ENCODE measurements around the gene CACNA1H.

CACNA1H gene

DNA sequence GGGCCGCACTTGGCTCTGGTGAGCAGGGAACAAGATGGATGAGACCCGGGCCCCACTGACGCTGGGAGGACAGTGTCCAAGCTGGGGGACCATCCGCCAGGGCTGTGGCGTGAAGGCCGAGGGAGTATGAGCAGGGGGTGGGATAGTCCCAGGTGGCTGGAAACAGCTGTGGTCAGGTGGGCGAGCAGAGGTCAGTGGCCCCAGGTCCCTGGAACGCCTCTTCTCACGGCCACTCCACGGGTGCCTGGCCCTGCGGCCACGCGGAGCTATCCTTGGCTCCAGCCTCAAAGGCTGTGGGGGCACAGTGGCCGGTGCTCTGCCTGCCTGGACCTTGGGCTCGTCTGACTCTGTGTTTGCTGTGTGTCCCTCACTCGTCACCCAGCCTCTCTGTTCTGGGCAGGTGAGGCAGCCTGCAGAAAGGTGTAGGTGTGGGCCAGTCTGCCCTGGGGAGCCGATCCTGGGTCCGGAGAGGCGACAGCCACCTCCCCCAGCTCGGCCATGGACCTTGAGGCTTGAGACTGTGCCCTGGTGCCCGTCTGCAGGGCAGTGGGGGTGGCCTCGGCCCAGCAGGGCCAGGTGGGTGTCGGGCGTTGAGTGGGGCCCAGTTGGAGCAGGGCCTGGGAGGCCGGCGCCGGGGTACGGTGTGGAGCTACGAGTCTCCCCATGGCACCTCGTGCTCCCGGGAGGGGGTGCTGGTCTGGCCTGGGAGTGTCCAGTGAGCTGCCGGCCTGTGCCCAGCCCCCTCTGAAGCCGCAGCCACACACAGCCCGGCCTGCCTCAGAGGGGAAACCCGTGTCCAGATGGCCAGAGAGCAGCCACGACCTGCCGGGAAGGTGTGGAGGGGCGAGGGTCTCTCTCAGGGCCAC is 10.0 kb downstream of the CACNA1H start:
- DNase-seq: no peak
- Histone ChIP-seq H3K36me3 (no peaks in the 10 kb centered on the region), H3K9me3 (no peaks in the 10 kb centered on the region), H3K4me3 (ENCODE audit: low read depth, low read length) (no peak overlapping the region), H3K27me3 (no peaks in the 10 kb centered on the region), H3K4me1 (peaks cover 3% of the 10 kb centered on the region; the same call in 1 of the 2 replicates)
- TF ChIP-seq, protein P1, sequence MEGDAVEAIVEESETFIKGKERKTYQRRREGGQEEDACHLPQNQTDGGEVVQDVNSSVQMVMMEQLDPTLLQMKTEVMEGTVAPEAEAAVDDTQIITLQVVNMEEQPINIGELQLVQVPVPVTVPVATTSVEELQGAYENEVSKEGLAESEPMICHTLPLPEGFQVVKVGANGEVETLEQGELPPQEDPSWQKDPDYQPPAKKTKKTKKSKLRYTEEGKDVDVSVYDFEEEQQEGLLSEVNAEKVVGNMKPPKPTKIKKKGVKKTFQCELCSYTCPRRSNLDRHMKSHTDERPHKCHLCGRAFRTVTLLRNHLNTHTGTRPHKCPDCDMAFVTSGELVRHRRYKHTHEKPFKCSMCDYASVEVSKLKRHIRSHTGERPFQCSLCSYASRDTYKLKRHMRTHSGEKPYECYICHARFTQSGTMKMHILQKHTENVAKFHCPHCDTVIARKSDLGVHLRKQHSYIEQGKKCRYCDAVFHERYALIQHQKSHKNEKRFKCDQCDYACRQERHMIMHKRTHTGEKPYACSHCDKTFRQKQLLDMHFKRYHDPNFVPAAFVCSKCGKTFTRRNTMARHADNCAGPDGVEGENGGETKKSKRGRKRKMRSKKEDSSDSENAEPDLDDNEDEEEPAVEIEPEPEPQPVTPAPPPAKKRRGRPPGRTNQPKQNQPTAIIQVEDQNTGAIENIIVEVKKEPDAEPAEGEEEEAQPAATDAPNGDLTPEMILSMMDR (IDR thresholded peaks at IDR 0.05; ENCODE audit: low read depth, low read length): no peak

DNA sequence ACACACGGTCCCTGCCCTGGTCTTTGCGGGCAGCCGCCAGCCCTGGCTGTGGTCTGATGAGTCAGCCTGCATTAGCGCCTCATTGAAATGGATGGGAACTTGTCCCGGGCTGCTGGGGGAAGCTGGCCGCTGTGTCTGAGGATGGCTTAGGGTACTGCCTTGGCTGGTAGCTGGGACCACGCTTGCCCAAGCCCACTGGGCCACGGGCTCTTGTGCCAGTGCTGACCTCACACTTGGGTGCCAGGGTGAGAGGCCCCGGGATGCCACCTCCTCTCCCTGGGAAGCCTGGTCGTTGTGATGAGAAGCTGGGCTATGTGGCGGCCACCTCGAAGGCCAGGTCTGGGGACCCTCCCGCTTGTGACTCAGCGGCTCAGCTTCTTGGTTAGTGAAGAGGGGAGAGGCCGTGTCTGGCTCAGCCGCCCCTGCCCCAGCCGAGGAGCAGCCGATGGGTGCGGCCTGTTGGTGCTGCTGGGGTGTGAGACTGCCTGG is 10.7 kb downstream of the CACNA1H start:
- Histone ChIP-seq H3K4me1 (peaks cover 3% of the 10 kb centered on the region; the same call in 1 of the 2 replicates), H3K36me3 (no peaks in the 10 kb centered on the region), H3K9me3 (no peaks in the 10 kb centered on the region), H3K4me3 (ENCODE audit: low read depth, low read length) (no peak overlapping the region), H3K27me3 (no peaks in the 10 kb centered on the region)
- TF ChIP-seq, protein P1 (IDR thresholded peaks at IDR 0.05; ENCODE audit: low read depth, low read length): no peak
- no peak for DNase-seq

DNA sequence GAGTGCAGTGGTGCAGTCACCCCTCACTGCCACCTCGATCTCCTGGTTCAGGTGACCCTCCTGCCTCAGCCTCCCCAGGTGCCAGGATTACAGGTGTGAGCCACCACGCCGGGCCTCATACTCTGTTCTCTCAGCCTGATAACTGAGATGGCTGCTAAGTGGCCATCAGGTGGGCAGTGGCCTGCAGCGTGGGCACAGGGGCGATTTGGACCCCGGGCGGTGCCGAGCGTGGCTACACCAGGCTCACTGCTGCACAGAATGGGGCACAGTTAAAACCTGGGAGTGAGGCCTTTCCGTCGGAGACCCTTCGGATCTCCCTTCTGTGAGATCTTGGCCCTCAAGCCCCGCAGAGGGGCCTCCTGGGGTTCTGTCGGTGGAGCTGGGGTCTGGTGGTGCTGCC is 11.5 kb downstream of the CACNA1H start:
- TF ChIP-seq, protein P1 (IDR thresholded peaks at IDR 0.05; ENCODE audit: low read depth, low read length): no peak
- Histone ChIP-seq H3K4me3 (ENCODE audit: low read depth, low read length) (no peak overlapping the region), H3K27me3 (no peaks in the 10 kb centered on the region), H3K36me3 (no peaks in the 10 kb centered on the region), H3K4me1 (peaks cover 3% of the 10 kb centered on the region; the same call in 1 of the 2 replicates), H3K9me3 (no peaks in the 10 kb centered on the region)
- no peak for DNase-seq

DNA sequence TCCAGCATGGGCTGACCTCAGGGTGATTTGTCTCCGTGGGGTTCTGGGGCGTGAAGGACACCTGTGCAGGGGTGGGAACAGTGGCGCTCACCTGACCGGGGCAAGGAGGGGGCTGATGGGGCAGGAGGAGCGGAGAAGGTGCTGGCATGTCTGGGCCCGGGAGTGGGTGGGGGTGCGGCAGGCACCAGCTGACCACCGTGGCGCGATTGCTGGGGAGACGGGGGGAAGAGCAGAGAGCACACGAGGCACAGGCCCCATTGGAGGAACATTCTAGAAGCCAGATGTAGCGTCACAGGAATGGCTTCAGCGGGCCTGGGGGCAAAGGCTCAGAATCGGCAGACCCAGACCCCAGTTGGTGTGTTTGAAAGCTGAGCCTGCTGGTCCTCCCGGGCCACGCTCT is 12.1 kb downstream of the CACNA1H start:
- Histone ChIP-seq H3K9me3 (no peaks in the 10 kb centered on the region), H3K27me3 (no peaks in the 10 kb centered on the region), H3K36me3 (no peaks in the 10 kb centered on the region), H3K4me1 (peaks cover 3% of the 10 kb centered on the region; the same call in 1 of the 2 replicates), H3K4me3 (ENCODE audit: low read depth, low read length) (no peak overlapping the region)
- TF ChIP-seq, protein P1 (IDR thresholded peaks at IDR 0.05; ENCODE audit: low read depth, low read length): no peak
- DNase-seq: no peak

DNA sequence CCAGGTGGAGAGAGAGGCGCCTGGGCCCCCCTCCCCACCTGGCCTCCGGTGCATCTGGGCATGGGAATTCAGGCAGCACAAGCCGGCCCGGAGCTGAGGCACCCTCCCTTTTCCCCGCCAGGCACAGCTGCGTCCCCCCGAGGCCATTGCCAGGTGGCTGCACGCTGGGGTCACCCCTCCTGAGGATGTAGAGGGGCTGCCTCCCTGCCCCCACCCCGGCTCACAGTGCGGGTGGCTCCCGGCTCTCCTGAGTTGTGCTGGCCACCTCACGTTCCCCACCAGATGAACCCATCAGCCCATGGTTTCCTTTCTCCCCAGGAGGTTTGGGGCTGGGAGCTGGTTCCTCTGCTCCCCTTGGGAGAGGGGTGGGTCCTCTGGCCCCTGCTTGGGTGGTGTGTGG is 12.6 kb downstream of the CACNA1H start:
- no peak overlapping the region for H3K4me3 ChIP-seq (ENCODE audit: low read depth, low read length)
- TF ChIP-seq, protein P1 (IDR thresholded peaks at IDR 0.05; ENCODE audit: low read depth, low read length): no peak
- DNase-seq: no peak

More for the DNA sequence above, 12.6 kb downstream of the CACNA1H start:
- Histone ChIP-seq H3K4me1 (peaks cover 3% of the 10 kb centered on the region; the same call in 1 of the 2 replicates), H3K9me3 (no peaks in the 10 kb centered on the region), H3K27me3 (no peaks in the 10 kb centered on the region), H3K36me3 (no peaks in the 10 kb centered on the region)

All from BE2C (cell line).